HepG2 (cell line): ENCODE measurements around the gene MEIOB. TPM values are rescaled to one million over a fixed set of nuclear protein-coding genes. Genes with fewer than 3 reads are reported as not detected.
A peak's percentile ranks its signal among the peaks of the same experiment; 100 is the strongest.

ENCODE experiments used
- ATAC-seq: fragments of 200-7000 bp; cut with Tn5 transposase; 3 replicates; pipeline ENCODE4 v1.9.1; 2020; ENCODE audit warnings: mild to moderate bottlenecking, moderate library complexity
- BruUV-seq: library from RNA; stranded (reverse); fragments of 400-500 nt; replicated peaks from 2 replicates; lab custom pipeline; 2021; lab: Mats Ljungman, UMichigan
- CTCF ChIA-PET: fragments of 300-600 bp; formaldehyde crosslinking; extraction: SDS; loops from one replicate; lab custom pipeline; 2021; ENCODE audit warnings: low total read pairs, inconsistent platforms, low intra/inter-chr PET ratio; lab: Yijun Ruan, JAX
- POLR2A ChIA-PET: fragments of 350-600 bp; sonication (Branson Sonifier 250); formaldehyde crosslinking; loops from one replicate; lab custom pipeline; 2020; ENCODE audit warnings: antibody characterized with exemption, inconsistent platforms; lab: Yijun Ruan, JAX
- DNase-seq: peaks from one replicate; pipeline ENCODE4 v3.0.0-alpha.2; 2015; ENCODE audit warnings: low spot score
- FAIRE-seq: peaks from 3 replicates; lab custom pipeline; 2011; peaks lifted over from hg19 to GRCh38; lab: Jason Lieb, UNC
- H2AFZ ChIP-seq: one replicate; pipeline ENCODE4 v1.6.1; 2011; ENCODE audit warnings: low read length, inconsistent platforms
- H3K27ac ChIP-seq: fragments of 300-600 bp; 3 replicates; pipeline ENCODE4 v1.8.0; 2011; ENCODE audit warnings: mixed run types, mild to moderate bottlenecking, mixed read lengths, low read length, inconsistent platforms; ENCODE audit not compliant: insufficient read depth; ENCODE audit errors: extremely low read length
- H3K27me3 ChIP-seq, 2 experiments: fragments of 200-600 bp in 1 of 2; 2 replicates in 1 of 2; 3 replicates in 1 of 2; pipeline versions ENCODE4 v1.6.0 to v1.8.0; 2011; ENCODE audit warnings: low read length in 2 of 2, mild to moderate bottlenecking in 2 of 2, moderate library complexity in 2 of 2, inconsistent platforms in 1 of 2; ENCODE audit not compliant: insufficient read depth in 2 of 2, control insufficient read depth in 1 of 2
- H3K36me3 ChIP-seq, 2 experiments: fragments of 200-600 bp in 1 of 2; replicated peaks in 1 of 2; 2 replicates in 1 of 2; 3 replicates in 1 of 2; pipeline versions ENCODE4 v1.5.1 to v1.8.0; 2011; ENCODE audit warnings: low read length in 2 of 2, inconsistent platforms in 1 of 2; ENCODE audit not compliant: insufficient read depth in 2 of 2, control insufficient read depth in 1 of 2
- H3K4me1 ChIP-seq: 2 replicates; pipeline ENCODE4 v1.5.1; 2012; ENCODE audit warnings: low read length, inconsistent platforms; ENCODE audit not compliant: insufficient read depth
- H3K4me2 ChIP-seq: 2 replicates; pipeline ENCODE4 v1.6.0; 2011; ENCODE audit warnings: low read depth, low read length, inconsistent platforms
- H3K4me3 ChIP-seq, 3 experiments: fragments of 200-600 bp in 1 of 3; sonication (generic), shearing (Covaris generic) in 1 of 3; replicated peaks in 1 of 3; 2 replicates each; pipeline ENCODE4 v1.5.1; 2011 to 2016; ENCODE audit warnings: low read length in 3 of 3, inconsistent platforms in 2 of 3, low read depth in 2 of 3, mild to moderate bottlenecking in 2 of 3, control low read depth in 1 of 3, mixed read lengths in 1 of 3; ENCODE audit not compliant: insufficient read depth in 1 of 3
- H3K79me2 ChIP-seq: one replicate; pipeline ENCODE4 v1.6.1; 2011; ENCODE audit warnings: low read length, inconsistent platforms; ENCODE audit not compliant: insufficient read depth
- H3K9ac ChIP-seq: 2 replicates; pipeline ENCODE4 v1.6.0; 2011; ENCODE audit warnings: mild to moderate bottlenecking, low read depth, low read length, inconsistent platforms; ENCODE audit not compliant: insufficient read depth
- H3K9me3 ChIP-seq: 2 replicates; pipeline ENCODE4 v1.5.1; 2012; ENCODE audit warnings: mild to moderate bottlenecking, low read length
- H4K20me1 ChIP-seq: 2 replicates; pipeline ENCODE4 v1.6.0; 2011; ENCODE audit warnings: inconsistent platforms, mild to moderate bottlenecking, low read length, moderate library complexity; ENCODE audit not compliant: insufficient read depth
- CBX5 ChIP-seq: sonication (generic); formaldehyde crosslinking; IDR thresholded peaks from 2 replicates; pipeline ENCODE4 v1.4.0; 2020; ENCODE audit warnings: missing genetic modification reagents, borderline replicate concordance
- CEBPB ChIP-seq: IDR thresholded peaks from 2 replicates; pipeline ENCODE4 v1.6.1; 2011; ENCODE audit warnings: low read depth, low read length, improper control_type of control experiment, borderline replicate concordance
- PAX8 ChIP-seq: sonication (generic); formaldehyde crosslinking; IDR thresholded peaks from 2 replicates; pipeline ENCODE4 v1.8.0; 2022; ENCODE audit warnings: mild to moderate bottlenecking, missing genetic modification reagents, borderline replicate concordance
- PHB2 ChIP-seq: fragments of 450-650 bp; IDR thresholded peaks from 2 replicates; pipeline ENCODE4 v1.6.1; 2018; ENCODE audit not compliant: partially characterized antibody
- RFXAP ChIP-seq: sonication (generic); formaldehyde crosslinking; IDR thresholded peaks from 2 replicates; pipeline ENCODE4 v1.4.0; 2020; ENCODE audit warnings: missing genetic modification reagents, borderline replicate concordance
- ZNF598 ChIP-seq: sonication (generic); formaldehyde crosslinking; IDR thresholded peaks from 2 replicates; pipeline ENCODE4 v1.5.1; 2020; ENCODE audit warnings: mild to moderate bottlenecking, missing genetic modification reagents, borderline replicate concordance
- WGBS: methylation state at CpG from one replicate; pipeline ENCODE4 v1.1.6; 2017; ENCODE audit warnings: low lambda C conversion rate; 5-methylcytosine and 5-hydroxymethylcytosine counted together
- in situ Hi-C: cut with HindIII; loops from 2 replicates; pipeline ENCODE4 v1.10.0; 2017; ENCODE audit warnings: low pct_unique_long_range_greater_than_20kb; ENCODE audit not compliant: extremely low pct_ligation_motif_present
- intact Hi-C: fragments of 100-400 bp; cut with micrococcal nuclease; formaldehyde crosslinking; loops from one replicate; pipeline ENCODE4 v1.10.0; 2022; ENCODE audit not compliant: unreplicated experiment
- polyA plus RNA-seq, 8 experiments: library from polyadenylated mRNA; depleted of rRNA in 3 of 8; stranded (reverse) in 7 of 8; unstranded in 1 of 8; fragments of >200 nt; fragmentation: Illumina TruSeq in 4 of 8; extraction: Trizol in 4 of 8; gene quantifications; 2 replicates each; pipeline versions ENCODE4 v1.2.1 to v1.2.3, GENCODE V29; 2011 to 2016; ENCODE audit warnings: low read depth in 4 of 8, missing spikeins in 1 of 8, mixed read lengths in 1 of 8; ENCODE audit not compliant: insufficient read depth in 1 of 8
- total RNA-seq, 5 experiments: library from RNA; depleted of rRNA; stranded (reverse); fragments of >200 nt; fragmentation: Illumina TruSeq; extraction: Trizol; gene quantifications; 2 replicates each; pipeline ENCODE4 v1.2.3, GENCODE V29; 2016; ENCODE audit warnings: low read depth in 1 of 5
- TF ChIP-seq, protein P1 (sequence below): sonication (generic); formaldehyde crosslinking; IDR thresholded peaks from 2 replicates; pipeline ENCODE4 v1.4.0; 2020; ENCODE audit warnings: missing genetic modification reagents
- TF ChIP-seq, protein P2 (sequence below): sonication (generic); formaldehyde crosslinking; IDR thresholded peaks from 2 replicates; pipeline ENCODE4 v1.4.0; 2020; ENCODE audit warnings: missing genetic modification reagents, low read depth, mild to moderate bottlenecking, borderline replicate concordance
- TF ChIP-seq, protein P3 (sequence below): sonication (generic); formaldehyde crosslinking; IDR thresholded peaks from 2 replicates; pipeline ENCODE4 v1.9.0; 2021; ENCODE audit warnings: missing genetic modification reagents, mild to moderate bottlenecking, borderline replicate concordance
- TF ChIP-seq, protein P4 (sequence below): sonication (generic); formaldehyde crosslinking; IDR thresholded peaks from 2 replicates; pipeline ENCODE4 v1.5.0; 2020; ENCODE audit warnings: missing genetic modification reagents

Gene MEIOB
- total and polyA plus RNA-seq, 2 of the 13 experiments (the other 11 are each of a cell fraction or from before 2014, with no cell fraction given) = 0.17 TPM; not detected in 1

- H3K4me3 ChIP-seq = no peak overlapping the region
- ChIA-PET CTCF (no interaction called here), POLR2A (no interaction called here)
- ATAC-seq (no peak), DNase-seq (no peak), FAIRE-seq (no peak)
- no peak overlapping the region for H2AFZ ChIP-seq
- BruUV-seq = no TSS peak
- H3K27me3 ChIP-seq = peaks cover 1 to 18% of the 10 kb centered on the region in 2 experiments; a peak in 4 of 5 replicates
- H4K20me1 ChIP-seq = no peaks in the 10 kb centered on the region
- no peak overlapping the region for H3K9ac ChIP-seq
- H3K79me2 ChIP-seq = no peaks in the 10 kb centered on the region
- H3K4me2 ChIP-seq = no peak overlapping the region
- no peak overlapping the region for H3K27ac ChIP-seq
- intact Hi-C loops = no loop called here
- H3K9me3 ChIP-seq = no peaks in the 10 kb centered on the region
- WGBS = 44% methylated on average over 14 of the region's 14 CpGs
- in situ Hi-C loops = no loop called here
- H3K36me3 ChIP-seq = no peaks in the 10 kb centered on the region
- TF ChIP-seq, protein P1, sequence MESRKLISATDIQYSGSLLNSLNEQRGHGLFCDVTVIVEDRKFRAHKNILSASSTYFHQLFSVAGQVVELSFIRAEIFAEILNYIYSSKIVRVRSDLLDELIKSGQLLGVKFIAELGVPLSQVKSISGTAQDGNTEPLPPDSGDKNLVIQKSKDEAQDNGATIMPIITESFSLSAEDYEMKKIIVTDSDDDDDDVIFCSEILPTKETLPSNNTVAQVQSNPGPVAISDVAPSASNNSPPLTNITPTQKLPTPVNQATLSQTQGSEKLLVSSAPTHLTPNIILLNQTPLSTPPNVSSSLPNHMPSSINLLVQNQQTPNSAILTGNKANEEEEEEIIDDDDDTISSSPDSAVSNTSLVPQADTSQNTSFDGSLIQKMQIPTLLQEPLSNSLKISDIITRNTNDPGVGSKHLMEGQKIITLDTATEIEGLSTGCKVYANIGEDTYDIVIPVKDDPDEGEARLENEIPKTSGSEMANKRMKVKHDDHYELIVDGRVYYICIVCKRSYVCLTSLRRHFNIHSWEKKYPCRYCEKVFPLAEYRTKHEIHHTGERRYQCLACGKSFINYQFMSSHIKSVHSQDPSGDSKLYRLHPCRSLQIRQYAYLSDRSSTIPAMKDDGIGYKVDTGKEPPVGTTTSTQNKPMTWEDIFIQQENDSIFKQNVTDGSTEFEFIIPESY (CRISPR knock-in tag) = peak; percentile 58; the same call in 1 of the 2 replicates
- peak; percentile 38; the same call in 1 of the 2 replicates for TF ChIP-seq CEBPB
- TF ChIP-seq, protein P2, sequence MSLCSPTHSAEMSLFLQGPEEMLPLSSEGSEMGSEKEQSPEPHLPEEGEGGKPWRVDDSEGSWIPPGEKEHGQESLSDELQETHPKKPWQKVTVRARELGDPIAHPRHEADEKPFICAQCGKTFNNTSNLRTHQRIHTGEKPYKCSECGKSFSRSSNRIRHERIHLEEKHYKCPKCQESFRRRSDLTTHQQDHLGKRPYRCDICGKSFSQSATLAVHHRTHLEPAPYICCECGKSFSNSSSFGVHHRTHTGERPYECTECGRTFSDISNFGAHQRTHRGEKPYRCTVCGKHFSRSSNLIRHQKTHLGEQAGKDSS (CRISPR knock-in tag) = no peak
- H3K4me1 ChIP-seq = peaks cover 8% of the 10 kb centered on the region
Observed at GRCh38 chr16:1887711-1888354, 15.9 kb upstream of the MEIOB start.

DNA sequence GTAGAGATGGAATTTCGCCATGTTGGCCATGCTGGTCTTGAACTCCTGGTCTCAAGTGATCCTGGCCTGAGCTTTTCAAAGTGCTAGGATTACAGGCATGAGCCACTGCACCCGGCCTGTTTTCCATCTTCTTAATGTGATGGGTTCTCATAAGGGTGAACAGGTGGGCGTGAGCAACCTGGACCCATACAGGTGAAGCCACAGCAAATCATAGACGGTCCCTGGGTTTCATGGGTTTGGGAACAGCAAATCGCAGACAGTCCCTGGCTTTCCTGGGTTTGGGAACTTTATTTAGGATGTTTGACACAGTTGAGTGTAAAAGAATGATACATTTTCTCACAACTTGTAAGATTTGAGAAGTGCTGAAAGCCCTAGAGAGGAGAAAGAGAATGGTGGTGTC, 12.9 kb upstream of the MEIOB start:
- peaks cover 18% of the 10 kb centered on the region for H3K4me1 ChIP-seq
- CTCF ChIA-PET = interaction anchor here (0.7 kb wide), 1 partner anchor 45 kb away, joined by 3 read pairs; no protein-coding TSS in a partner anchor
- no peak overlapping the region for H3K4me2 ChIP-seq
- DNase-seq (no peak), ATAC-seq (no peak), FAIRE-seq (no peak)
- H3K36me3 ChIP-seq = no peaks in the 10 kb centered on the region
- in situ Hi-C loops (no loop called here), intact Hi-C loops (no loop called here)
- no peak overlapping the region for H3K27ac ChIP-seq
- WGBS = 54% methylated on average over 5 of the region's 5 CpGs
- no peaks in the 10 kb centered on the region for H3K79me2 ChIP-seq
- H3K27me3 ChIP-seq = peaks cover 2 to 11% of the 10 kb centered on the region in 2 experiments; a peak in 4 of 5 replicates
- no TSS peak for BruUV-seq
- no peak overlapping the region for H2AFZ ChIP-seq
- H4K20me1 ChIP-seq = no peaks in the 10 kb centered on the region
- H3K4me3 ChIP-seq = no peak overlapping the region
- POLR2A ChIA-PET = no interaction called here
- H3K9me3 ChIP-seq = no peaks in the 10 kb centered on the region
- no peak overlapping the region for H3K9ac ChIP-seq
- TF ChIP-seq, protein P3, sequence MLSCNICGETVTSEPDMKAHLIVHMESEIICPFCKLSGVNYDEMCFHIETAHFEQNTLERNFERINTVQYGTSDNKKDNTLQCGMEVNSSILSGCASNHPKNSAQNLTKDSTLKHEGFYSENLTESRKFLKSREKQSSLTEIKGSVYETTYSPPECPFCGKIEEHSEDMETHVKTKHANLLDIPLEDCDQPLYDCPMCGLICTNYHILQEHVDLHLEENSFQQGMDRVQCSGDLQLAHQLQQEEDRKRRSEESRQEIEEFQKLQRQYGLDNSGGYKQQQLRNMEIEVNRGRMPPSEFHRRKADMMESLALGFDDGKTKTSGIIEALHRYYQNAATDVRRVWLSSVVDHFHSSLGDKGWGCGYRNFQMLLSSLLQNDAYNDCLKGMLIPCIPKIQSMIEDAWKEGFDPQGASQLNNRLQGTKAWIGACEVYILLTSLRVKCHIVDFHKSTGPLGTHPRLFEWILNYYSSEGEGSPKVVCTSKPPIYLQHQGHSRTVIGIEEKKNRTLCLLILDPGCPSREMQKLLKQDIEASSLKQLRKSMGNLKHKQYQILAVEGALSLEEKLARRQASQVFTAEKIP (CRISPR knock-in tag) = no peak
- TF ChIP-seq RFXAP (CRISPR knock-in tag) (no peak), ZNF598 (CRISPR knock-in tag) (no peak), PAX8 (CRISPR knock-in tag) (no peak), PHB2 (no peak), CBX5 (CRISPR knock-in tag) (no peak)
- TF ChIP-seq, protein P4, sequence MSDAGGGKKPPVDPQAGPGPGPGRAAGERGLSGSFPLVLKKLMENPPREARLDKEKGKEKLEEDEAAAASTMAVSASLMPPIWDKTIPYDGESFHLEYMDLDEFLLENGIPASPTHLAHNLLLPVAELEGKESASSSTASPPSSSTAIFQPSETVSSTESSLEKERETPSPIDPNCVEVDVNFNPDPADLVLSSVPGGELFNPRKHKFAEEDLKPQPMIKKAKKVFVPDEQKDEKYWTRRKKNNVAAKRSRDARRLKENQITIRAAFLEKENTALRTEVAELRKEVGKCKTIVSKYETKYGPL (CRISPR knock-in tag) = no peak
